ENCODE results near the gene LSP1. TPM values are rescaled to one million over a fixed set of nuclear protein-coding genes. Genes with fewer than 3 reads are reported as not detected.

The LSP1 gene
- total and polyA plus RNA-seq, 2 of the 8 experiments (the other 6 are each of a cell fraction or from before 2014, with no cell fraction given): 0.03 TPM; not detected in 1

DNA sequence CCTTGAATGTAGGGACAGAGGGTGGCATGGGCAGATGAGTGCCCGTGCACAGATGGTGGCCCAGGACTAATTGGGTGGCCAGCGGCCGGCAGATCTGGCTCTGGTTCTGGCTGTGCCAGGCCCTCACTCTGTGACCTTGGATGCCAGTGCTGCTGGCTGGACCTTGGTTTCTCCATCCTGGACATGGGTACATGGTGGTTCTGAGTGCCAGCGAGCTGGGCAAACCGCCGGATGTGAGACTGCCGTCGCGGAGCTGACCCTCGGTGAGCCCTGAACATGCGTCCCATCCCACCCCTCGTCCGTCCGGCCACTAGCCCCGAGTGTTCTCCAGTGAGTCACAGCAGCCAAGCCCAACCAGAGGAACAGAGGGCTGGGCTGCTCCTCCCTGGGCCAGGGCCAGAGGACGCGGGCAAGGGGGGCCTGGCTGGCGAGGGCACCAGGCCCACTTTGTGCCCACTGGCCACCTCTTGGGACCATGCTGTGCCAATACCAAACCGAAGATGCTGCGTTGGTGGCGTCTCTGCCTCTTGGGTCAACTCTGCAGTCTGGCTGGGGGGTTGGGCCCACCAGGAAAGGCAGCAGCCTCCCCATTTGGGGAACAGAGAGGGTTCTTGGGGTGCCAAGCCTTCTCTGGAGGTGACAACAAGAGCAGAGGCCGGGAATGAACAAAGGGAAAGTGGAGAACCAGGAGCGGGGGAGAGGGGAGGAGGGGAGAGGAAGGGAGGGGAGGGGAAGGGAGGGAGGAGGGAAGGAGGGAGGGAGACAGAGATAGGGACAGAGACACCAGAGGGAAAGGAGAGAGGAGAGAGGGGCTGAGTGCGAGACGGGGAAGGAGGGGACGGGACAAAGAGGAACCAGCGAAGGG lies 10.7 kb downstream of the LSP1 start:
- Histone ChIP-seq H3K4me2 (ENCODE audit: insufficient read depth in 1 of 2, low read depth in 2 of 2, low read length in 2 of 2) (no peak overlapping the region), H3K27ac (ENCODE audit: low read depth, low read length) (no peak overlapping the region), H3K4me3 (ENCODE audit: extremely low read depth in 1 of 4, insufficient read depth in 2 of 4, low read depth in 3 of 4, low read length in 4 of 4) (no peak overlapping the region), H2AK5ac (ENCODE audit: low read depth, low read length) (no peak overlapping the region; the same call in 1 of the 2 replicates), H2BK120ac (replicated peaks; ENCODE audit: low read depth, low read length) (no peak overlapping the region), H3K9me3 (ENCODE audit: insufficient read depth in 2 of 2, low read depth in 1 of 2, low read length in 1 of 2) (no peaks in the 10 kb centered on the region), H3K79me1 (ENCODE audit: low read depth, low read length) (no peaks in the 10 kb centered on the region), H2BK15ac (ENCODE audit: low read length) (peak overlapping the region; percentile 46; the same call in 1 of the 2 replicates), H4K91ac (replicated peaks; ENCODE audit: insufficient read length, low read length) (no peak overlapping the region), H3K23me2 (ENCODE audit: low read depth, low read length) (peaks cover 12% of the 10 kb centered on the region; the same call in 1 of the 2 replicates), H4K20me1 (replicated peaks in 1 of 2; ENCODE audit: control insufficient read depth in 1 of 2, insufficient read depth in 2 of 2, low read length in 2 of 2) (peaks cover 0 to 2% of the 10 kb centered on the region in 2 experiments), H2AFZ (ENCODE audit: low read length) (no peak overlapping the region), H3K18ac (ENCODE audit: extremely low read depth, low read length) (no peak overlapping the region), H2BK20ac (ENCODE audit: low read length) (no peak overlapping the region), H3K27me3 (replicated peaks in 1 of 4; ENCODE audit: control insufficient read depth in 3 of 4, extremely low read depth in 1 of 4, insufficient read depth in 3 of 4, low read length in 3 of 4) (no peaks in the 10 kb centered on the region), H4K8ac (ENCODE audit: extremely low read depth, insufficient read depth, low read length) (no peak overlapping the region), H2BK5ac (ENCODE audit: low read depth, low read length) (0 out of 2 replicates have a peak overlapping the region, but pooled peaks have one; percentile 2), H4K5ac (ENCODE audit: insufficient read length, low read depth, low read length) (no peak overlapping the region), H3K9ac (replicated peaks in 1 of 4; ENCODE audit: extremely low read depth in 1 of 4, low read depth in 3 of 4, low read length in 3 of 4) (no peak overlapping the region), H3K14ac (ENCODE audit: insufficient read length) (no peak overlapping the region), H3K36me3 (ENCODE audit: control insufficient read depth in 2 of 4, insufficient read depth in 4 of 4, low read length in 3 of 4) (no peaks in the 10 kb centered on the region), H3K4ac (replicated peaks; ENCODE audit: insufficient read length, low read depth, low read length) (no peak overlapping the region), H3K79me2 (ENCODE audit: control insufficient read depth in 1 of 2, insufficient read depth in 2 of 2, low read length in 2 of 2) (no peaks in the 10 kb centered on the region), H3K4me1 (replicated peaks in 1 of 4; ENCODE audit: control insufficient read depth in 3 of 4, insufficient read depth in 4 of 4, low read length in 3 of 4) (peaks cover 0 to 16% (median 5%) of the 10 kb centered on the region in 4 experiments; a peak in 5 of 7 replicates), H3K23ac (ENCODE audit: insufficient read length) (no peak overlapping the region), H2BK12ac (ENCODE audit: low read depth, low read length) (peak overlapping the region; percentile 84; the same call in 1 of the 2 replicates), H3K56ac (replicated peaks; ENCODE audit: insufficient read length, low read depth, low read length) (no peak overlapping the region)
- FAIRE-seq (no peak), DNase-seq (ENCODE audit: low read depth in 1 of 2, low spot score in 2 of 2) (no peak)
- ChIA-PET CTCF (ENCODE audit: partially characterized antibody) (interaction anchor here (1.0 to 4.1 kb wide), 5 partner anchors 11 to 293 kb away, joined by 4 to 23 read pairs (median 4); no protein-coding TSS in a partner anchor), POLR2A (ENCODE audit: partially characterized antibody) (no interaction called here)
- WGBS, 2 experiments (ENCODE audit: extremely low coverage in 1 of 2, insufficient coverage in 1 of 2, insufficient read length in 1 of 2, insufficient replicate concordance in 2 of 2, low coverage in 1 of 2, low lambda C conversion rate in 2 of 2, missing lambda C conversion rate in 1 of 2): 69% methylated on average over 23 of the region's 27 CpGs; no CpG with 5 or more reads in 1 of the 2 experiments
- no peak for TF ChIP-seq GTF2F1 (IDR thresholded peaks at IDR 0.05; ENCODE audit: borderline replicate concordance, low read depth, low read length)
- no peak for TF ChIP-seq CHD1 (IDR thresholded peaks at IDR 0.05; ENCODE audit: low read depth, low read length)
- no peak for TF ChIP-seq CBX5 (IDR thresholded peaks at IDR 0.05; ENCODE audit: low read depth, low read length)
- TF ChIP-seq TEAD4 (IDR thresholded peaks at IDR 0.05; ENCODE audit: low read depth, low read length): no peak
- TF ChIP-seq SIRT6 (IDR thresholded peaks at IDR 0.05; ENCODE audit: low read length): no peak
- no peak for TF ChIP-seq RNF2 (IDR thresholded peaks at IDR 0.05; ENCODE audit: borderline replicate concordance, low read depth, low read length, missing control alignments, poor library complexity, severe bottlenecking)
- TF ChIP-seq SP1 (IDR thresholded peaks at IDR 0.05; ENCODE audit: low read depth, low read length): no peak
- TF ChIP-seq JUN (IDR thresholded peaks at IDR 0.05; ENCODE audit: low read depth, low read length): 0 out of 2 replicates have a peak, but pooled peaks have one; percentile 23
- TF ChIP-seq, protein P1, sequence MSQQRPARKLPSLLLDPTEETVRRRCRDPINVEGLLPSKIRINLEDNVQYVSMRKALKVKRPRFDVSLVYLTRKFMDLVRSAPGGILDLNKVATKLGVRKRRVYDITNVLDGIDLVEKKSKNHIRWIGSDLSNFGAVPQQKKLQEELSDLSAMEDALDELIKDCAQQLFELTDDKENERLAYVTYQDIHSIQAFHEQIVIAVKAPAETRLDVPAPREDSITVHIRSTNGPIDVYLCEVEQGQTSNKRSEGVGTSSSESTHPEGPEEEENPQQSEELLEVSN (IDR thresholded peaks at IDR 0.05): peak; percentile 50; the same call in 1 of the 2 replicates
- no peak for TF ChIP-seq TBP (IDR thresholded peaks at IDR 0.05; ENCODE audit: low read depth, low read length)
- TF ChIP-seq RAD21 (IDR thresholded peaks at IDR 0.05 in 1 of 2, conservative IDR thresholded peaks at IDR 0.05 in 1 of 2; ENCODE audit: low read depth in 2 of 2, low read length in 2 of 2): no peak

All from H1 (cell line).